B cell (primary cell): Measurements from ENCODE around the gene ZC2HC1B. TPM values are rescaled to one million over a fixed set of nuclear protein-coding genes. Genes with fewer than 3 reads are reported as not detected.
"Not testable (repeated sequence)": the region's sequence is repeated elsewhere in the genome, so short reads cannot be mapped to it uniquely, and the experiment has no call there.

Experiments used
- ATAC-seq: fragments of 200-7000 bp; cut with Tn5 transposase; one replicate; pipeline ENCODE4 v1.10.0; 2021; ENCODE audit warnings: low read depth, mild to moderate bottlenecking, moderate number of reproducible peaks, moderate library complexity
- CTCF ChIA-PET: fragments of 350-600 bp; sonication (Branson Sonifier 250); formaldehyde crosslinking; loops from one replicate; lab custom pipeline; 2021; ENCODE audit warnings: antibody characterized with exemption, inconsistent platforms; lab: Charles Lee
- POLR2A ChIA-PET: fragments of 350-600 bp; sonication (Branson Sonifier 250); formaldehyde crosslinking; loops from one replicate; lab custom pipeline; 2021; ENCODE audit warnings: antibody characterized with exemption; lab: Charles Lee
- DNase-seq: peaks from one replicate; pipeline ENCODE4 v3.0.0; 2013
- H2AFZ ChIP-seq: 2 replicates; pipeline ENCODE4 v1.6.1; 2012; ENCODE audit warnings: mild to moderate bottlenecking, low read depth, low read length; ENCODE audit not compliant: insufficient read depth, poor library complexity, severe bottlenecking
- H3K27ac ChIP-seq, 2 donors: 1 replicate in 1 of 2; 2 replicates in 1 of 2; pipeline ENCODE4 v1.5.1; 2012 to 2013; ENCODE audit warnings: low read length in 2 of 2, mild to moderate bottlenecking in 2 of 2, moderate library complexity in 1 of 2
- H3K27me3 ChIP-seq, 4 experiments: fragments of 200-600 bp in 1 of 4; sonication (generic) in 1 of 4; replicated peaks in 1 of 4; 1 replicate in 2 of 4; 2 replicates in 2 of 4; pipeline versions ENCODE4 v1.6.1 to v1.7.0; 2013 to 2016; ENCODE audit warnings: low read length in 3 of 4, mild to moderate bottlenecking in 2 of 4, mixed read lengths in 1 of 4, moderate library complexity in 1 of 4; ENCODE audit not compliant: insufficient read depth in 4 of 4, control insufficient read depth in 3 of 4; ENCODE audit errors: control extremely low read depth in 1 of 4
- H3K36me3 ChIP-seq, 2 experiments: replicated peaks in 1 of 2; 1 replicate in 1 of 2; 2 replicates in 1 of 2; pipeline versions ENCODE4 v1.6.1 to v1.7.1; 2013; ENCODE audit warnings: low read length in 1 of 2; ENCODE audit not compliant: insufficient read depth in 2 of 2, control insufficient read depth in 1 of 2; ENCODE audit errors: control extremely low read depth in 1 of 2, extremely low read depth in 1 of 2
- H3K4me1 ChIP-seq, 2 donors: fragments of 200-600 bp in 1 of 2; sonication (generic) in 1 of 2; 1 replicate in 1 of 2; 2 replicates in 1 of 2; pipeline versions ENCODE4 v1.5.1 to v1.6.1; 2013 to 2017; ENCODE audit warnings: low read length in 2 of 2; ENCODE audit not compliant: control insufficient read depth in 2 of 2, insufficient read depth in 2 of 2
- H3K4me2 ChIP-seq: replicated peaks from 2 replicates; pipeline ENCODE3; 2012; ENCODE audit warnings: mild to moderate bottlenecking, low read depth, low read length; ENCODE audit not compliant: poor library complexity, severe bottlenecking
- H3K4me3 ChIP-seq, 5 experiments: fragments of 200-600 bp in 1 of 5; sonication (generic) in 1 of 5; 1 replicate in 3 of 5; 2 replicates in 2 of 5; pipeline versions ENCODE4 v1.5.1 to v1.7.0; 2011 to 2016; ENCODE audit warnings: low read length in 4 of 5, mild to moderate bottlenecking in 4 of 5, low read depth in 2 of 5, control low read depth in 1 of 5, moderate library complexity in 1 of 5; ENCODE audit not compliant: insufficient read depth in 1 of 5; ENCODE audit errors: control extremely low read depth in 1 of 5, extremely low read depth in 1 of 5
- H3K79me2 ChIP-seq: fragments of 200-600 bp; sonication (generic); one replicate; pipeline ENCODE4 v1.6.0; 2016; ENCODE audit warnings: low read length; ENCODE audit not compliant: control insufficient read depth, insufficient read depth
- H3K9ac ChIP-seq: fragments of 200-600 bp; sonication (generic); 2 replicates; pipeline ENCODE4 v1.6.1; 2017; ENCODE audit warnings: mild to moderate bottlenecking, low read length, moderate library complexity
- H3K9me3 ChIP-seq, 3 donors: one replicate each; pipeline versions ENCODE4 v1.6.1 to v1.7.1; 2013; ENCODE audit warnings: low read length in 2 of 3; ENCODE audit not compliant: control insufficient read depth in 2 of 3, insufficient read depth in 1 of 3; ENCODE audit errors: control extremely low read depth in 1 of 3
- H4K20me1 ChIP-seq: 2 replicates; pipeline ENCODE4 v1.6.0; 2012; ENCODE audit warnings: mild to moderate bottlenecking, low read length; ENCODE audit not compliant: insufficient read depth, control insufficient read depth, poor library complexity, severe bottlenecking
- H3K27ac Mint-ChIP-seq: one replicate; pipeline ENCODE4 v1.8.0; 2021; ENCODE audit warnings: mixed read lengths
- H3K27me3 Mint-ChIP-seq: one replicate; pipeline ENCODE4 v1.8.0; 2021; ENCODE audit warnings: mixed read lengths
- H3K4me1 Mint-ChIP-seq: one replicate; pipeline ENCODE4 v1.8.0; 2021; ENCODE audit warnings: mixed read lengths
- H3K4me3 Mint-ChIP-seq: one replicate; pipeline ENCODE4 v1.8.0; 2021; ENCODE audit warnings: mixed read lengths
- H3K9me3 Mint-ChIP-seq: one replicate; pipeline ENCODE4 v1.8.0; 2022; ENCODE audit warnings: mixed read lengths; ENCODE audit not compliant: insufficient read depth
- EZH2 ChIP-seq: IDR thresholded peaks from 2 replicates; pipeline ENCODE4 v1.6.1; 2012; ENCODE audit warnings: borderline replicate concordance, low read depth, mild to moderate bottlenecking, moderate library complexity, low read length; ENCODE audit not compliant: insufficient read depth, poor library complexity, severe bottlenecking
- WGBS: methylation state at CpG from one replicate; pipeline ENCODE4 v1.1.5; 2013; ENCODE audit warnings: missing lambda C conversion rate; ENCODE audit not compliant: insufficient coverage; 5-methylcytosine and 5-hydroxymethylcytosine counted together
- intact Hi-C: fragments of 100-400 bp; cut with micrococcal nuclease; formaldehyde crosslinking; loops from one replicate; pipeline ENCODE4 v1.10.0; 2022
- polyA plus RNA-seq: library from polyadenylated mRNA; depleted of rRNA; stranded (reverse); fragments of >200 nt; gene quantifications from 2 replicates; pipeline ENCODE4 v1.2.3, GENCODE V29; 2012
- total RNA-seq, 2 donors: library from RNA; stranded (reverse); fragments of 120-200 nt in 1 of 2; gene quantifications; 1 replicate in 1 of 2; 2 replicates in 1 of 2; pipeline versions ENCODE4 v1.2.3 to v1.2.4, GENCODE V29; 2013 to 2022
- TF ChIP-seq, protein P1 (sequence below): fragments of 200-600 bp; IDR thresholded peaks from one replicate; pipeline ENCODE4 v1.8.0; 2022; ENCODE audit warnings: antibody characterized with exemption, mild to moderate bottlenecking

The ZC2HC1B gene
- total and polyA plus RNA-seq, 2 donors (not counting 1 experiment from before 2014, with no cell fraction given), result 0.51 to 0.84 TPM

DNA sequence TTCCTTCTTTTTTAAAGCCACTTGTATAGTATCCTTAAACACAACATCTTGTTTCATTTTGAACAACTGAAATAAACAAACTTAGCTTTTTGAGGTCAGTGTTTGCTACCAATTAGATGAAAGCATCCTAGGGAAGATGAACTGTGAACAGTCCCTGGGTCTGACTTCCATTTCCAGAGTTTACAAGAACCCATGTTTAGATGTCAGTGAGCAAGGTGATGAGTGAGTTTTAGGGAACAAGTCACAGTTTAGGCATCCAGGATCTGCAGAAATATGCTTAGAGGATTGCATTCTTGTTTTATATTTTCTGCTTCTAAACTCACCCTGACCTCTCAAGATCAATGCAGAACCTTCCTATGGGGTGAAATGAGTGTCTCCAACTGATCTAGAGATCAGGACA is 3.0 kb downstream of the ZC2HC1B start:
- no peak overlapping the region for H3K4me3 Mint-ChIP-seq
- H3K9ac ChIP-seq, result no peak overlapping the region
- intact Hi-C loops, result no loop called here
- no peak overlapping the region for H2AFZ ChIP-seq
- no peak overlapping the region for H3K4me3 ChIP-seq
- ATAC-seq, result no peak
- H3K9me3 Mint-ChIP-seq, result no peaks in the 10 kb centered on the region
- H3K36me3 ChIP-seq, result peaks cover 11 to 21% of the 10 kb centered on the region in 2 experiments
- no peaks in the 10 kb centered on the region for H3K27me3 ChIP-seq
- H3K79me2 ChIP-seq, result no peaks in the 10 kb centered on the region
- H3K4me1 Mint-ChIP-seq, result no peaks in the 10 kb centered on the region
- no peaks in the 10 kb centered on the region for H3K4me1 ChIP-seq
- no peak overlapping the region for H3K27ac ChIP-seq
- H4K20me1 ChIP-seq, result no peaks in the 10 kb centered on the region
- no peaks in the 10 kb centered on the region for H3K27me3 Mint-ChIP-seq
- TF ChIP-seq EZH2, result no peak
- TF ChIP-seq, protein P1, sequence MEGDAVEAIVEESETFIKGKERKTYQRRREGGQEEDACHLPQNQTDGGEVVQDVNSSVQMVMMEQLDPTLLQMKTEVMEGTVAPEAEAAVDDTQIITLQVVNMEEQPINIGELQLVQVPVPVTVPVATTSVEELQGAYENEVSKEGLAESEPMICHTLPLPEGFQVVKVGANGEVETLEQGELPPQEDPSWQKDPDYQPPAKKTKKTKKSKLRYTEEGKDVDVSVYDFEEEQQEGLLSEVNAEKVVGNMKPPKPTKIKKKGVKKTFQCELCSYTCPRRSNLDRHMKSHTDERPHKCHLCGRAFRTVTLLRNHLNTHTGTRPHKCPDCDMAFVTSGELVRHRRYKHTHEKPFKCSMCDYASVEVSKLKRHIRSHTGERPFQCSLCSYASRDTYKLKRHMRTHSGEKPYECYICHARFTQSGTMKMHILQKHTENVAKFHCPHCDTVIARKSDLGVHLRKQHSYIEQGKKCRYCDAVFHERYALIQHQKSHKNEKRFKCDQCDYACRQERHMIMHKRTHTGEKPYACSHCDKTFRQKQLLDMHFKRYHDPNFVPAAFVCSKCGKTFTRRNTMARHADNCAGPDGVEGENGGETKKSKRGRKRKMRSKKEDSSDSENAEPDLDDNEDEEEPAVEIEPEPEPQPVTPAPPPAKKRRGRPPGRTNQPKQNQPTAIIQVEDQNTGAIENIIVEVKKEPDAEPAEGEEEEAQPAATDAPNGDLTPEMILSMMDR, result no peak
- POLR2A ChIA-PET, result no interaction called here
- H3K9me3 ChIP-seq, result no peaks in the 10 kb centered on the region
- no peak for DNase-seq
- H3K27ac Mint-ChIP-seq, result no peak overlapping the region
- CTCF ChIA-PET, result no interaction called here
- H3K4me2 ChIP-seq, result no peak overlapping the region

DNA sequence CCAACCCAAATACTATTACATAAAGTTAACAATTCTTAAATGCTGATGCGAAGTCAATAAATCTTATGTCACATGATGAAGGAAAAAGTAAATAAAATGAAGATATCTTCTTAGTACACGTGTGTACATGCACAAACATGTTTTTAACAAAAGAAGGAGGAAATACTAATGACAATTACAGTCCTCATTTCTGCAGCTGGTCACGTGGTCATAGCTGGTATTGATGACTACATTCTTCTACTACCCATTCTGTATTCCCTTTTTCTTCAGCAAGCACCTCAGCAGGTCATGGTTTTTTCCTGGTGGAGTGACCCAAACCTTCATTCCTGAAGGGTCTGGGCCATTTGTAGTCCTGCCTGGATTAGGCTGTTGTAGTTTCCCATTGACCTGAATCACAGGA is 4.5 kb downstream of the ZC2HC1B start:
- CTCF ChIA-PET, H4K20me1 ChIP-seq, H3K27ac Mint-ChIP-seq, DNase-seq, H3K4me1 Mint-ChIP-seq, H3K9me3 Mint-ChIP-seq, H2AFZ ChIP-seq, H3K4me3 ChIP-seq, H3K4me2 ChIP-seq, H3K9me3 ChIP-seq, H3K4me1 ChIP-seq, H3K27ac ChIP-seq, H3K79me2 ChIP-seq, H3K9ac ChIP-seq, H3K27me3 Mint-ChIP-seq, intact Hi-C loops, POLR2A ChIA-PET, H3K27me3 ChIP-seq, H3K36me3 ChIP-seq, ATAC-seq, H3K4me3 Mint-ChIP-seq: not testable (repeated sequence)
- 100% methylated on average over 1 of the region's 3 CpGs for WGBS

DNA sequence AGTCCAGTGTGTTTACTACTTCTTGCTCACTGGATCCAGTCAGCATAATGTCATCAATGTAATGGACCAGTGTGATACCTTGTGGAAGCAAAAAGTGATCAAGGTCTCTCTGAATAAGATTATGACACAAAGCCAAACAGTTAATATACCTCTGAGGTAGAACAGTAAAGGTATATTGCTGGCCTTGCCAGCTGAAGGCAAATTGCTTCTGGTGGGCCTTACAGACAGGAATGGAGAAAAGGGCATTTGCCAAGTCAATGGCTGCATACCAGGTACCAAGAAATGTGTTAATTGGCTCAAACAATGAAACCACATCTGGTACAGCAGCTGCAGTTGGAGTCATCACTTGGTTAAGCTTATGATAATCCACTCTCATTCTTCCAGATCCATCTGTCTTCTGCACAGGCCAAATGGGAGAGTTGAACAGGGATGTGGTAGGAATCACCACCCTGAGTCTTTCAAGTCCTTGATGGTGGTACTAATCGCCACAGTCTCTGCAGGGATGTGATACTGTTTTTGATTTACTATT is 7.0 kb downstream of the ZC2HC1B start:
- POLR2A ChIA-PET, intact Hi-C loops, H3K9me3 Mint-ChIP-seq: not testable (repeated sequence)

More for the DNA sequence above, 7.0 kb downstream of the ZC2HC1B start:
- H4K20me1 ChIP-seq, H3K4me2 ChIP-seq, H3K36me3 ChIP-seq, H3K9ac ChIP-seq, ATAC-seq, CTCF ChIA-PET, H3K4me1 Mint-ChIP-seq, H3K27ac ChIP-seq, H3K4me1 ChIP-seq, DNase-seq, H3K27me3 ChIP-seq, H3K27me3 Mint-ChIP-seq, H3K79me2 ChIP-seq, H2AFZ ChIP-seq, H3K4me3 Mint-ChIP-seq, H3K27ac Mint-ChIP-seq, H3K4me3 ChIP-seq: not testable (repeated sequence)
- no CpG with 5 or more reads among the region's 1 CpG for WGBS
- H3K9me3 ChIP-seq, result peaks cover 0 to 13% (median 0%) of the 10 kb centered on the region in 3 donors
